Suprapubic skin (tissue), 4 donors: Measurements from ENCODE around the gene CELF4. TPM values are rescaled to one million over a fixed set of nuclear protein-coding genes. Genes with fewer than 3 reads are reported as not detected.

Experiments used
- DNase-seq, 2 donors: peaks; one replicate each; pipeline ENCODE4 v3.0.0-alpha.2; 2019; ENCODE audit warnings: low spot score in 2 of 2
- H3K27ac ChIP-seq: fragments of 200-600 bp; sonication (generic); one replicate; pipeline ENCODE4 v1.5.1; 2019
- H3K27me3 ChIP-seq: fragments of 200-600 bp; sonication (generic); one replicate; pipeline ENCODE4 v1.5.1; 2019
- H3K36me3 ChIP-seq: fragments of 200-600 bp; sonication (generic); one replicate; pipeline ENCODE4 v1.5.1; 2019
- H3K4me1 ChIP-seq: fragments of 200-600 bp; sonication (generic); one replicate; pipeline ENCODE4 v1.5.1; 2019
- H3K4me3 ChIP-seq: fragments of 200-600 bp; sonication (generic); one replicate; pipeline ENCODE4 v1.5.1; 2019; ENCODE audit warnings: mild to moderate bottlenecking
- H3K9me3 ChIP-seq: fragments of 200-600 bp; sonication (generic); one replicate; pipeline ENCODE4 v1.5.1; 2019
- CTCF ChIP-seq, 2 donors: fragments of 200-600 bp in 1 of 2; fragments of 450-650 bp in 1 of 2; sonication (generic) in 1 of 2; IDR thresholded peaks; one replicate each; pipeline ENCODE4 v1.5.1; 2016 to 2019; ENCODE audit warnings: antibody characterized with exemption in 2 of 2, mild to moderate bottlenecking in 1 of 2, moderate library complexity in 1 of 2
- EP300 ChIP-seq: sonication (generic); formaldehyde crosslinking; IDR thresholded peaks from one replicate; pipeline ENCODE4 v1.6.1; 2017; ENCODE audit warnings: antibody characterized with exemption
- POLR2A ChIP-seq, 2 donors: fragments of 450-650 bp; IDR thresholded peaks; one replicate each; pipeline ENCODE4 v1.6.1; 2017; ENCODE audit warnings: antibody characterized with exemption in 2 of 2, mild to moderate bottlenecking in 2 of 2, moderate library complexity in 2 of 2
- POLR2AphosphoS5 ChIP-seq, 3 donors: sonication (generic); formaldehyde crosslinking; IDR thresholded peaks; one replicate each; pipeline ENCODE4 v1.6.1; 2017; ENCODE audit warnings: antibody characterized with exemption in 3 of 3
- WGBS: methylation state at CpG from one replicate; pipeline ENCODE4 v1.1.5; 2018; 5-methylcytosine and 5-hydroxymethylcytosine counted together
- total RNA-seq, 4 donors: library from RNA; depleted of rRNA; stranded (reverse); fragments of >200 nt; gene quantifications; one replicate each; pipeline ENCODE4 v1.1.0, GENCODE V29; 2016

The CELF4 gene
- total RNA-seq, 4 donors from 2014 or later: not detected

GRCh38 chr18:37544217-37544616 lies 21.4 kb downstream of the CELF4 start:
- no peaks in the 10 kb centered on the region for H3K9me3 ChIP-seq
- no peak for TF ChIP-seq POLR2A (IDR thresholded peaks at IDR 0.05)
- no peak for TF ChIP-seq CTCF (IDR thresholded peaks at IDR 0.05)
- TF ChIP-seq POLR2AphosphoS5 (IDR thresholded peaks at IDR 0.05): no peak
- TF ChIP-seq EP300: no peak
- 82% methylated on average over 10 of the region's 10 CpGs for WGBS
- peaks cover 69% of the 10 kb centered on the region for H3K27me3 ChIP-seq
- no peak overlapping the region for H3K27ac ChIP-seq
- no peak overlapping the region for H3K4me3 ChIP-seq
- H3K4me1 ChIP-seq: no peaks in the 10 kb centered on the region
- no peaks in the 10 kb centered on the region for H3K36me3 ChIP-seq
- DNase-seq: no peak

GRCh38 chr18:37543321-37543720 lies 22.3 kb downstream of the CELF4 start:
- no peak overlapping the region for H3K27ac ChIP-seq
- H3K4me1 ChIP-seq: peaks cover 4% of the 10 kb centered on the region
- peaks cover 69% of the 10 kb centered on the region for H3K27me3 ChIP-seq
- TF ChIP-seq CTCF (IDR thresholded peaks at IDR 0.05): no peak
- WGBS: 90% methylated on average over 4 of the region's 4 CpGs
- H3K9me3 ChIP-seq: no peaks in the 10 kb centered on the region
- no peak for DNase-seq
- H3K4me3 ChIP-seq: no peak overlapping the region
- H3K36me3 ChIP-seq: no peaks in the 10 kb centered on the region

- no peak for DNase-seq
- no peak for TF ChIP-seq CTCF (IDR thresholded peaks at IDR 0.05)
- no peak for TF ChIP-seq EP300
- no peak for TF ChIP-seq POLR2AphosphoS5 (IDR thresholded peaks at IDR 0.05)
- no peak for TF ChIP-seq POLR2A (IDR thresholded peaks at IDR 0.05)
- WGBS: 75% methylated on average over 7 of the region's 7 CpGs
- peaks cover 80% of the 10 kb centered on the region for H3K27me3 ChIP-seq
- no peaks in the 10 kb centered on the region for H3K36me3 ChIP-seq
- H3K27ac ChIP-seq: no peak overlapping the region
- peaks cover 10% of the 10 kb centered on the region for H3K4me1 ChIP-seq
- H3K4me3 ChIP-seq: no peak overlapping the region
- H3K9me3 ChIP-seq: no peaks in the 10 kb centered on the region
Measured at GRCh38 chr18:37541517-37541916, 24.1 kb downstream of the CELF4 start.

GRCh38 chr18:37540424-37541138 lies 25.0 kb downstream of the CELF4 start:
- DNase-seq: no peak
- peaks cover 79% of the 10 kb centered on the region for H3K27me3 ChIP-seq

GRCh38 chr18:37539236-37539635 lies 26.4 kb downstream of the CELF4 start:
- no peaks in the 10 kb centered on the region for H3K36me3 ChIP-seq
- no peak for DNase-seq
- TF ChIP-seq EP300 (no peak), POLR2AphosphoS5 (IDR thresholded peaks at IDR 0.05) (no peak), CTCF (IDR thresholded peaks at IDR 0.05) (no peak), POLR2A (IDR thresholded peaks at IDR 0.05) (no peak)
- peaks cover 10% of the 10 kb centered on the region for H3K4me1 ChIP-seq
- no peak overlapping the region for H3K4me3 ChIP-seq
- H3K27ac ChIP-seq: no peak overlapping the region
- 79% methylated on average over 4 of the region's 4 CpGs for WGBS
- H3K27me3 ChIP-seq: peaks cover 72% of the 10 kb centered on the region
- no peaks in the 10 kb centered on the region for H3K9me3 ChIP-seq

More at GRCh38 chr18:37540424-37541138, 25.0 kb downstream of the CELF4 start:
- H3K9me3 ChIP-seq: no peaks in the 10 kb centered on the region
- no peaks in the 10 kb centered on the region for H3K36me3 ChIP-seq
- TF ChIP-seq EP300 (no peak), CTCF (IDR thresholded peaks at IDR 0.05) (no peak), POLR2AphosphoS5 (IDR thresholded peaks at IDR 0.05) (no peak), POLR2A (IDR thresholded peaks at IDR 0.05) (no peak)
- H3K27ac ChIP-seq: no peak overlapping the region
- WGBS: 74% methylated on average over 9 of the region's 9 CpGs
- peaks cover 10% of the 10 kb centered on the region for H3K4me1 ChIP-seq
- no peak overlapping the region for H3K4me3 ChIP-seq
